Glutamatergic neuron (in vitro differentiated cells): ENCODE data around the gene ATN1. TPM values are rescaled to one million over a fixed set of nuclear protein-coding genes. Genes with fewer than 3 reads are reported as not detected.
"Not testable (repeated sequence)": the region's sequence is repeated elsewhere in the genome, so short reads cannot be mapped to it uniquely, and the experiment has no call there.

Experiments
- DNase-seq: peaks from one replicate; pipeline ENCODE4 v3.0.0; 2022
- H3K27ac Mint-ChIP-seq: one replicate; pipeline ENCODE4 v1.8.0; 2020; ENCODE audit warnings: mild to moderate bottlenecking, mixed read lengths, inconsistent platforms; ENCODE audit not compliant: unreplicated experiment
- H3K27me3 Mint-ChIP-seq: one replicate; pipeline ENCODE4 v1.8.0; 2020; ENCODE audit warnings: mild to moderate bottlenecking, moderate library complexity, mixed read lengths, inconsistent platforms; ENCODE audit not compliant: unreplicated experiment
- H3K36me3 Mint-ChIP-seq: one replicate; pipeline ENCODE4 v1.8.0; 2020; ENCODE audit warnings: mild to moderate bottlenecking, mixed read lengths, inconsistent platforms; ENCODE audit not compliant: unreplicated experiment
- H3K4me1 Mint-ChIP-seq: one replicate; pipeline ENCODE4 v1.8.0; 2020; ENCODE audit warnings: mild to moderate bottlenecking, low read depth, mixed read lengths, inconsistent platforms; ENCODE audit not compliant: unreplicated experiment
- H3K4me3 Mint-ChIP-seq: one replicate; pipeline ENCODE4 v1.8.0; 2020; ENCODE audit warnings: mild to moderate bottlenecking, mixed read lengths, inconsistent platforms; ENCODE audit not compliant: unreplicated experiment
- H3K9me3 Mint-ChIP-seq: one replicate; pipeline ENCODE4 v1.8.0; 2020; ENCODE audit warnings: mild to moderate bottlenecking, moderate library complexity, mixed read lengths, inconsistent platforms; ENCODE audit not compliant: unreplicated experiment
- CTCF ChIP-seq: fragments of 200-600 bp; sonication (generic); IDR thresholded peaks from one replicate; pipeline ENCODE4 v1.5.0; 2021; ENCODE audit not compliant: partially characterized antibody, unreplicated experiment
- total RNA-seq: library from RNA; stranded (reverse); fragmentation: NEBNext Ultra II Directional; extraction: Animal tissue kit (Norgen Biotek cat#: 25700); gene quantifications from one replicate; pipeline ENCODE4 v1.2.1, GENCODE V29; 2021; ENCODE audit not compliant: unreplicated experiment

Gene ATN1
- total RNA-seq, 1 donor from 2014 or later = 94.6 TPM

GRCh38 chr12:6887460-6887859, 40.3 kb upstream of the ATN1 start:
- H3K27ac Mint-ChIP-seq = no peak overlapping the region
- no peak for DNase-seq
- H3K4me1 Mint-ChIP-seq = peaks cover 4% of the 10 kb centered on the region
- peaks cover 8% of the 10 kb centered on the region for H3K27me3 Mint-ChIP-seq
- TF ChIP-seq CTCF = no peak
- H3K4me3 Mint-ChIP-seq = no peak overlapping the region
- H3K9me3 Mint-ChIP-seq = peaks cover 7% of the 10 kb centered on the region
- H3K36me3 Mint-ChIP-seq = no peaks in the 10 kb centered on the region

DNA sequence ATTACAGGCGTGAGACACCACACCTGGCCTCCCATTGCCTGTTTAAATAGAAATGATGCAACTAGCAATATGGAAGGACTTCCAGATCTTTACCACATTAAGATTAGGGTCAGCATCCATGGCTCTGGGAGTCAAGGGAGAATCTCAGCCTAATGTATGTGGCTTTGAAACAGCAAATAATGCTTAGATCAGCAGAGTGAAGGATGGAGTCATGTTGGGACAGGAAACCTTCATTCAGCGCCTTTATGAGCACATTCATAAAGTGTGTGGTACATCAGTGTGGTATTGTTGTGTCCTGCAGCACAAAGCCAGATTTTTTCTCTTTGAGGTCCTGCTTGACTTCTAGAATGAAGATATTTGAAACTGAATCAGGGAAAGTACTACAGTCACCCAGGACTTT, 39.4 kb upstream of the ATN1 start:
- Mint-ChIP-seq H3K4me1 (peaks cover 4% of the 10 kb centered on the region), H3K27ac (no peak overlapping the region)

GRCh38 chr12:6888794-6889193, 39.0 kb upstream of the ATN1 start:
- H3K4me1 Mint-ChIP-seq = not testable (repeated sequence)

More for the DNA sequence above, 39.4 kb upstream of the ATN1 start:
- Mint-ChIP-seq H3K9me3 (peaks cover 7% of the 10 kb centered on the region), H3K27me3 (peaks cover 8% of the 10 kb centered on the region), H3K36me3 (no peaks in the 10 kb centered on the region), H3K4me3 (no peak overlapping the region)
- no peak for TF ChIP-seq CTCF
- no peak for DNase-seq

DNA sequence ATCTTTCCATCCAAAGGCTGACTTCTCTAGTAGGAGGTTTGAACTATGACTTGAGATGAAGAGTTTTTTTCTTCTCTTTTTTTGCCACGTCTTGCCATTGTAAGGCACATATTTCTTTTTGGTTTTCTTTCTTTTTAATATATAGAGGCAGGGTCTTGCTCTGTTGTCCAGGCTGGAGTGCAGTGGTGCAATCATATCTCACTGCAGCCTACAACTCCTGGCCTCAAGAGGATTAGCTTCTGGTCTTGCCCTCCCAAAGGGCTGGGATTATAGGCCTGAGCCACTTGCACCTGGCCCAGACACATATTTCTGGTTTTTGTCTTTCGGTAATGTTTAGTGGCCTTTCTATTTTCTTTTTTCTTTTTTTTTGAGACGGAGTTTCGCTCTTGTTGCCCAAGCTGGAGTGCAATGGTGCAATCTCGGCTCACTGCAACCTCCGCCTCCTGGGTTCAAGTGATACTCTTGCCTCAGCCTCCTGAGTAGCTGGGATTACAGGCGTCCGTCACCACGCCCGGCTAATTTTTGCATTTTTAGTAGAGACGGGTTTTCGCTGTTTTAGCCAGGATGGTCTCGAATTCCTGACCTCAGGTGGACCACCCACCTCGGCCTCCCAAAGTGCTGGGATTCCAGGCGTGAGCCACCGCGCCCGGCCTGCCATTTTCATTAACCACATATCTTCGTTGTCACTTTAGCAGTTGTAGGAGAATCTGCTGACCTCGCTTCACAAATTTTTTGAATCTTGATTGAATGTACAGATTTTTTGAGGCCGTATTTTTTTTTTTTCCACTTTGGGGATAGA, 37.8 kb upstream of the ATN1 start:
- not testable (repeated sequence) for H3K36me3 Mint-ChIP-seq, H3K27me3 Mint-ChIP-seq, H3K9me3 Mint-ChIP-seq, DNase-seq, H3K4me1 Mint-ChIP-seq
- Mint-ChIP-seq H3K4me3 (peak overlapping the region; percentile 86), H3K27ac (peak overlapping the region; percentile 95)

More at GRCh38 chr12:6888794-6889193, 39.0 kb upstream of the ATN1 start:
- H3K27me3 Mint-ChIP-seq, H3K36me3 Mint-ChIP-seq, H3K9me3 Mint-ChIP-seq, H3K4me3 Mint-ChIP-seq, H3K27ac Mint-ChIP-seq, DNase-seq: not testable (repeated sequence)

DNA sequence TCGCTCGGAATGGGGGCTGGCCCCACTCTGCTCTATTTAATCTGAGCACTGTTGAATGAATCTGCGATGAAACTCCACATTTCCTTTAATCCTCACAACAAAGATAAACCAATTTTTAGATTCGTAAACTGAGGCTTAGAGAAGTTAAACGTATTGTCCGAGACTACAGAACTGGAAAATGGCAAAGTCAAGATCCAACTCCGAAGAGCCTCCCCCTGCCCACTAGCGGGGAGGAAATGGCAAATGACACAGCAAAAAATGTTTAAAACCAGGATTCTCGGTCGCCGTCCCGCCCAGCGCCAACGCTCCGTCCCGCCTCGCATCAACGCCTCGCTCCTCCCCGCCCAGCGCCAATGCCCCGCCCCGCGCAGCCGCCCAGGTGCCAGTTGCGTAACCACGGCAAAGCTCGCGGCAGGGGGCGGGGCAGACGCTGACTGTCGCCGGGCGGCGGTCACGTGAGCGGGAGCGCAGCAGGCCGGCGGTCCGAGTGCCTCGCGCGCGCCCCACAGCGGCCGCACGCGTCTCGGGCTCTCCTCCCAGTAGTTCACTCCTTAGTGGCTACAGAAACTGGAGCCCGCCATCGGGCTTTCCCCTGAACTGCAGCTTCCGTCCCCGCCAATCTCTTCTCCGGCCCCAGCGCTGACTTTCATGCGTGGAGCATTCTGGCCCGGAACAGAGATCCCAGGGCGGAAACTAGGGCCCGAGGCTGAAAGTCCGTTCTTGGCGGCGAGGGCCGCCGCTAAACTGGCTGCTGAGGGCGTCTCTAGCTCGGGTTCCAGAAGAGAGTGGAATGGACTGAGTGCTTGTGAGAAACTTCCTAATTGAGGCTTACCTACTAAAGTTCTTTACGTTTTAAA, 36.7 kb upstream of the ATN1 start:
- H3K4me3 Mint-ChIP-seq = peak overlapping the region; percentile 86
- H3K27ac Mint-ChIP-seq = peak overlapping the region; percentile 95
- H3K27me3 Mint-ChIP-seq = peaks cover 9% of the 10 kb centered on the region
- DNase-seq = peak; percentile 100
- no peaks in the 10 kb centered on the region for H3K4me1 Mint-ChIP-seq
- peak; percentile 78 for TF ChIP-seq CTCF
- H3K9me3 Mint-ChIP-seq = peaks cover 4% of the 10 kb centered on the region
- no peaks in the 10 kb centered on the region for H3K36me3 Mint-ChIP-seq

DNA sequence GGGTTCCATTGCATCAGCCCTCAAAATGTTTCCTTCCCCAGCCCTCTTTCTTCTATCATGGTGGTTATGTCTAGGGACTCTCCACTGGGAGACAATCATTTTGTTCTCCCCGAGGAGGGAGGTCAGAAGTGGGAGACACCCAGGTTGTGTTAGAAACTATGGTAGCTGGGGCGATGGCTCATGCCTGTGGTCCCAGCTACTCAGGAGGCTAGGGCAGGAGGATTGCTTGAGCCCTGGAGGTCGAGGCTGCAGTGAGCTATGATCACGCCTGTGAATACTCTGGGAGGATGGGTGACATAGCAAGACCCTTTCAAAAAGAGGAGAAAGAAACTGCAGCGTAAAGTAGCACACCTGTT, 36.1 kb upstream of the ATN1 start:
- Mint-ChIP-seq H3K9me3 (peaks cover 4% of the 10 kb centered on the region), H3K27ac (peak overlapping the region; percentile 83), H3K27me3 (peaks cover 9% of the 10 kb centered on the region), H3K36me3 (no peaks in the 10 kb centered on the region), H3K4me1 (no peaks in the 10 kb centered on the region), H3K4me3 (peak overlapping the region; percentile 72)
- DNase-seq = no peak
- no peak for TF ChIP-seq CTCF

DNA sequence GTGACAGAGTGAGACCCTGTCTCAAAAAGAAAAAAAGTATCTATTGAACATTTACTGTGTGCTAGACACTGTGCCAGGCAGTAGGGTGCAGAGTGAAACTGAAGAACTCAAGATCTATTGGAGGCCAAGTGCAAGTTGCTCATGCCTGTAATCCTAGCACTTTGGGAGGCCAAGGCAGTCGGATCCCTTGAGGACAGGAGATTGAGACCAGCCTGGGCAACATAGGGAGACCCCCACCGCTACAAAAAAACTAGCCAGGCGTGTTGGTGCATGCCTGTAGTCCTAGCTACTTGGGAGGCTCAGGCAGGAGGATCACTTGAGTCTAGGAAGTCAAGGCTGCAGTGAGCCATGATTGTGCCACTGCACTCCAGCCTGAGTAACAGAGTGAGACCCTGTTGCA, 35.1 kb upstream of the ATN1 start:
- DNase-seq, H3K36me3 Mint-ChIP-seq, H3K4me1 Mint-ChIP-seq, H3K4me3 Mint-ChIP-seq, H3K27ac Mint-ChIP-seq, H3K27me3 Mint-ChIP-seq, H3K9me3 Mint-ChIP-seq: not testable (repeated sequence)
